ENCODE data around the gene LAMB4.

LAMB4 gene

DNA sequence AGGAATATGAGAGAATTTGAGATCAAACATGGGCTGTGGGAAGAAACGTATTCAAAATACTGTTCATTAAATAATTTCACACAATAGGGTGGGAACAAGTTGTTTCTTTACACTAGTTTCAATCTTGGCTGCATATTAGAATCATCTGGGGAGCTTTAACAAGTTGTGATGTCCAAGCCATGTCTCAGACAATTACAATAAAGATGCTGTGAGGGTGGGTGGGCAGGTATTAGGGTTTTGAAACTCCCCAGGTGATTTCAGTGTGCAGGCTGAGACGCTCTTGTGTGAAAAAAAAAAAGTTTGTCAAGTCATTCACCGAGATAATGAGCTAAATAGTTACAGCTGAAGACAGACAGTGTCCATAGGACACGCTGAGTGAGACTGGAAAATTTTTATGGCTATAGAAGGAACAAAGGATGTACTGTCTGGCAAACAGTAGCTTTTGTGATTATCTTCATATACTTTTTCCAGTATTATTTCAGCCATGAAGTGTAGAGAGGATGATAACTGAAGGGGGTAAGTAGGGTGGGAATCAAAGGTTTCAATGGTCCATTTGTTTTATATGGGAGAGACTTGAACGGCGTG lies 12.6 kb upstream of the LAMB4 start:
- no peak for DNase-seq

GRCh38 chr7:108142180-108142579 lies 12.0 kb upstream of the LAMB4 start:
- DNase-seq: no peak

DNA sequence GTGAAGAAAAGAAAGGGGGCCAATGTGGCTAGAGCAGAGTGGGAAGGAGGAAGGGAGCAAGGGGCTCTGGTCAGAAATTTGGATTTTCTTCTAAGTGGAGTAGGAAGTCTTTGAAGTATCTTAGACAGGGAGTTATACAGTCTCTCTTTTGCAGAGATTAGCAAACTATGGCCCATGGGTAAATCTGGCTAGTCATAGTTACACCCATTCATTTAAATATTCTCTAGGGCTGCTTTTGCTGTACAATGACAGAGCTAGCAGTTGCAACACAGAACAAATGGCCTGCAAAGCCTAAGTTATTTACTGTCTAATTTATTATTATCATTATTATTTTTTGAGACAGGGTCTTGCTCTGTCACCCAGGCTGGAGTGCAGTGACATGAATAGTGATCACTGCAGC lies 10.5 kb upstream of the LAMB4 start:
- DNase-seq: no peak

DNA sequence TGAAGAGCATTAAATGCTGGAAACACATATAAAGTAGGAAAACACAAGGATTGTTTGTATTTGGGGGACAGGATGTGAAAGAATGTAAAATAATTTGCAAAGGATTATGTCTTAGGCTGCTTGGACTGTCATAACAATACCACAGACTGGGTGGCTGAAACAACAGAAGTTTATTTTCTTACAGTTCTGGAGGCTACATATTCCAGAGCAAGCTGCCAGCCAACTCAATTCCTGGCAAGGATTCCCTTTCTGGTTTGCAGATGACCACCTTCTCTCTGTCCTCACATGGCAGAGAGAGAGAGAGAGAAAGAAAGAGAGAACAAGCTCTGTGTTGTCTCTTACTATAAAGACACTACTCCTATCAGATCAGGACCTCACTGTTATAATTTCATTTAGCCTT lies 8.8 kb upstream of the LAMB4 start:
- no peak for DNase-seq

- DNase-seq: no peak
Observed at GRCh38 chr7:108137993-108138392, 7.8 kb upstream of the LAMB4 start.

DNA sequence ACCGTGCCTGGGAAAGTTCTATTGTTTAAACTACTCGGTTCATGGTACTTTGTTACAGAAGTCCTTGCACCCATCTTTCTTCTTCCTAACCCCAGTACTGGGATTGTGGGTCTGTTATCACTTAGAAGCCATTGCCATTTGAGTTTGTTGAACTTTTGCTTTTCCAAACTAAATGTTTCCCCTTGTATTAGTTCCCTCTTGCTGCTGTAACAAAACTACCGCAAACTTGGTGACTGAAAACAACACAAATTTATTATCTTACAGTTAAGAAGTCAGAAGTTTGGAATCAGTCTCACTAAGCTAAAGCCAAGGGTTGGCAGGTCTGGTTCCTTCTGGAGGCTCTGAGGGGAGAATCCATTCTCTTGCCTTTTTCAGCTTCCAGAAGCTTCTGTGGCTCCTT lies 6.9 kb upstream of the LAMB4 start:
- DNase-seq: no peak

DNA sequence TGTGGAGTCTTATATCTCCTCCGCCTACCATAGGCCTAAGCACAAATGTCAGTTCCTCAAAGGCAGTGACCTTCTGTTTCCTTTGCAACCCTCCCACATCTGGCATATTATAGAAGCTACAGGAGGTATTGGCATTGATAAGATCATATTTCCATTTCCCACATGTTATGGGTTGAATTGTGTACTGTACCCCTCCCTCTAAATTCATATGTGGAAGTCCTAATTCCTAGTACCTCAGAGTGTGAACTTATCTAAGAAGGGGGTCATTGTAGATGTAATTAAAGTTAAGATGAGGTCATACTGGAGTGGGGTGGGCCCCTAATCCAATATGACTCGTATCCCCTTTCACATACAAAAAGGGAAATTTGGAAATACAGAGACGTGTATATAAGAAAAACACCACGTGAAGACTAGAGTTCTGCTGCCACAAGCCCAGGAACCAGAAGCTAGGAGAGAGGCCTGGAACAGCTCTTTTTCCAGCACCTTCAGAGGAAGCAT lies 6.1 kb upstream of the LAMB4 start:
- no peak for DNase-seq

GRCh38 chr7:108135446-108136190 lies 5.5 kb upstream of the LAMB4 start:
- DNase-seq: no peak

- no peak for DNase-seq
Observed at GRCh38 chr7:108134486-108134885, 4.3 kb upstream of the LAMB4 start.

- no peak for DNase-seq
Observed at GRCh38 chr7:108132551-108133265, 2.5 kb upstream of the LAMB4 start.

GRCh38 chr7:108129018-108129965 lies 869 bp downstream of the LAMB4 start:
- DNase-seq: no peak

- no peak for DNase-seq
Observed at GRCh38 chr7:108128514-108128913, 1.6 kb downstream of the LAMB4 start.

DNA sequence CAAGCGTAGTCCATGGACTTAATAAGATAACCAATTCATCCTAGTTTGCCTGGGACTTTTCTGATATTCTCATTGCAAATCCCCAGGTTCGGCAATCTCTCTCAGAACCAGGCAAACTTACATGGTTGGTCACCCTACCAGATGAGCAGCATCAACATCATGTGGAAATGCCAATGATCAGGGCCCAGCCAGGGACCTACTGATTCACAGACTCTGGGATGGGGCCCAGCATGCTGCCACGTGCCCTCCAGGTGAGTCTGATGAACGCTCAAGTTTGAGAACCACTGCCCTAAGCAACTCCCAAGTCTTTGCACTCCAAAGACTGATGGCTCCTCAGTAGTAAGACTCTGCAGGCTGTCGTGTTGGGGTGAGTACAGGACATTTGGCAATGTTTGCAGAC lies 2.7 kb downstream of the LAMB4 start:
- DNase-seq: no peak

GRCh38 chr7:108124820-108125219 lies 5.3 kb downstream of the LAMB4 start:
- no peak for DNase-seq

- no peak for DNase-seq
Observed at GRCh38 chr7:108122181-108122580, 8.0 kb downstream of the LAMB4 start.

DNA sequence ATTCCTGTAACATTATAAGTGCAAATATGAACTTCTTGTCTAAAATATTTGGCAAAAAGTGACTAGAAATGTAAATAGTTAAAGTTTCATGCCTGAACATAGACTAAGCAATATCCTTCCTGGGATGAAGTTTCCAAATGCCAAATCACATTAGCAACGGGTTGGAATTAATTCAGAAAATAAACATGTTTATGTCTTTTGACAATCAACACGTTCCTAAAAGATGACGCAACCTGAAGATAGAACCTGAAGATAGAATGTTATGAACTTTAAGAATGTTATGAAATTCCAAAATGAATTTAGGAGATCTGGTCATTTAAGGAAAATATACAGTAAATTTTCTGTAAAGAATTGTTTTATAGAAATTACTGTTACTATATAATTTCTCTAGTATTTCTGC lies 9.2 kb downstream of the LAMB4 start:
- DNase-seq: no peak

- no peak for DNase-seq
Observed at GRCh38 chr7:108120196-108120595, 10.0 kb downstream of the LAMB4 start.

GRCh38 chr7:108118959-108119358 lies 11.2 kb downstream of the LAMB4 start:
- DNase-seq: no peak

DNA sequence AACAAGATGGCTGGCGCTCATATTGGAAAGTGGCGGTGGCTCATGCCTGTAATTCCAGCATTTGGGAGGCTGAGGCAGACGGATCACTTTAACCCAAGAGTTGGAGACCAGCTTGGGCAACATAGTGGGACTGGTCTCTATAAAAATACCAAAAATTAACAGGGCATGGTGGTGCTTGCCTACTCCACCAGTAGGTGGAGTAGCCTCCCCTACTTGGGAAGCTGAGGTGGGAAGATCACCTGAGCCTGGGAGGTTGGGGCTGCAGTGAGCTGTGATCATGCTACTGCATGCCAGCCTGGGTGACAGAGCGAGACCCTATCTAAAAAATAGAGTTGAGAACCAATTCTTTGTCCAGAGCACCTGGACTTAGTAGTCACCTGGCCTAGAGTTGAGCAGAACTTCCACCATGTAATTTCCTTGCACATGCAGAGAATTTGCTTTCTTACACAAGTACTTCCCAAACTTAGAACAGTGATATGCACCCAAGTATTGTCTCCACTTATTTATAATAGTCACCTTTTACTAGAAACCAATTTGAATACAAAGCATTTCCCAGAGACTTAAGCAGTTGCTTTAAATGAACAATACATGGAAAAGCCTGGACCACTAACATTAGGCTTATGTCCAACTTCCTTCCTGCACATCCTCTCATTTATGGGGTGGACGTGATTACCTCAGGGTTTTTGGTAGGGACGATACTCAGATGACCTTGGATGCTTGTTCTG lies 15.9 kb downstream of the LAMB4 start:
- no peak for DNase-seq

GRCh38 chr7:108112683-108113082 lies 17.5 kb downstream of the LAMB4 start:
- no peak for DNase-seq

DNA sequence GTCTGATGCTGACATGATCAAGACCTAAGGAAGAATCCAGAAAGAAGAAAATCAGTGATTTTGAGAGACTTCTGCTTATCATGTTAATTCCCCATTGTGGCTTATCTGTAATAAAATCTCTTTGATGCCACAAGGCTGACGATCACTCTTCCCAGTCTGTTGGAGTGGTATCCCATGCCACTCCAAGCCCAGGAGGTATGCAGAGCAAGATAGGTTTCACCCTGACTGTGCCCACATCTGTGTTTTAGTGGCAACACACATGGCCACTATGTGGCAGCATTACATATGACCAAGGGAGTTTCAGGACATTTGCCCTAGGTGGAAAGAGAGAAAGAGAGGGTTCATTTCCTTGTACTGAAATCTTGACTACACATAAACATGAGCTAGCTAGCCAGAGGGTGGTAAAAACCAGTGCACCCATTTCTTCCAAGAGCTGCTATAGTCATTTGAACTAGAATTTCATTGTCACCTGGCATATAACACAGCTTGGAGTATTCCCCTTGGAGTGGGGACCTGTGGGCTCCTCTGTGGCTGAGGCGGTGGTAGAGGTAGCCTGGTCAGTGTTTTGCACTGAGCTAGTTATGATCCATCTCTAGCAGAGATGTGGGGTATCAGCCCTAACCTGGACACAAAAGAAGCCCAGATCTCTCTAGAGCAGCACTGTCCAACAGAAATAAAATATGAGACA lies 20.8 kb downstream of the LAMB4 start:
- DNase-seq: no peak

- DNase-seq: no peak
Observed at GRCh38 chr7:108108131-108108530, 22.0 kb downstream of the LAMB4 start.
